ENCODE results near the gene ELN. TPM values are rescaled to one million over a fixed set of nuclear protein-coding genes. Genes with fewer than 3 reads are reported as not detected.

The ELN gene
- total RNA-seq, 1 experiment from 2014 or later, result 0.37 TPM

- H3K27ac ChIP-seq (ENCODE audit: insufficient read length, low read depth, low read length), result no peak overlapping the region
- no peak overlapping the region for H2AK5ac ChIP-seq (ENCODE audit: insufficient read length, low read length)
- no peaks in the 10 kb centered on the region for H3K4me1 ChIP-seq (ENCODE audit: insufficient read depth, low read length)
- Mint-ChIP-seq H3K4me3 (no peak overlapping the region), H3K27ac (peak overlapping the region in 2 of 3 experiments; percentile 9 to 90; a peak in 4 of 7 replicates), H3K9me3 (no peaks in the 10 kb centered on the region), H3K27me3 (ENCODE audit: low read depth) (no peaks in the 10 kb centered on the region; the same call in 1 of the 2 replicates), H3K36me3 (ENCODE audit: insufficient read depth in 1 of 3, low read depth in 3 of 3) (no peaks in the 10 kb centered on the region), H3K4me1 (peaks cover 6 to 21% of the 10 kb centered on the region in 2 experiments)
- H3T11ph ChIP-seq (ENCODE audit: low read length), result no peak overlapping the region
- no peaks in the 10 kb centered on the region for H3K9me3 ChIP-seq (ENCODE audit: control insufficient read depth, low read depth, low read length)
- peaks cover 2% of the 10 kb centered on the region for H3K23me2 ChIP-seq (ENCODE audit: insufficient read length, low read depth, low read length, poor library complexity, severe bottlenecking)
- H4K91ac ChIP-seq (ENCODE audit: insufficient read length, low read depth, low read length), result no peak overlapping the region
- no peak overlapping the region for H2BK5ac ChIP-seq (ENCODE audit: insufficient read length, low read length)
- H4K5ac ChIP-seq (ENCODE audit: insufficient read length, low read depth, low read length), result no peak overlapping the region
- H3K9ac ChIP-seq (ENCODE audit: extremely low read depth, insufficient read length, low read length), result no peak overlapping the region
- H3K27me3 ChIP-seq (ENCODE audit: insufficient read depth, low read length), result no peaks in the 10 kb centered on the region
- no peak overlapping the region for H2BK12ac ChIP-seq (ENCODE audit: insufficient read length, low read depth, low read length)
- H3K18ac ChIP-seq (ENCODE audit: insufficient read length, low read depth, low read length), result peak overlapping the region; percentile 31
- H2BK20ac ChIP-seq (ENCODE audit: low read depth, low read length, poor library complexity, severe bottlenecking), result no peak overlapping the region
- H3K79me2 ChIP-seq (ENCODE audit: insufficient read depth, low read length), result no peaks in the 10 kb centered on the region
- no peak overlapping the region for H4K8ac ChIP-seq (replicated peaks; ENCODE audit: insufficient read length, low read depth, low read length)
- H4K20me1 ChIP-seq (ENCODE audit: control insufficient read depth, insufficient read depth, insufficient read length), result no peaks in the 10 kb centered on the region
- no peak overlapping the region for H3K14ac ChIP-seq (ENCODE audit: insufficient read depth, low read length)
- no peak for DNase-seq
- no peak overlapping the region for H2AFZ ChIP-seq (ENCODE audit: low read length)
- no peak overlapping the region for H3K4me2 ChIP-seq (ENCODE audit: insufficient read depth, insufficient read length, low read length)
- no peak overlapping the region for H3K23ac ChIP-seq (ENCODE audit: insufficient read length, low read depth, low read length)
- H2BK15ac ChIP-seq (ENCODE audit: low read depth, low read length), result no peak overlapping the region
- no peak overlapping the region for H3K56ac ChIP-seq (ENCODE audit: insufficient read length, low read depth, low read length)
- no peaks in the 10 kb centered on the region for H3K79me1 ChIP-seq (ENCODE audit: insufficient read depth, low read depth, low read length, poor library complexity, severe bottlenecking)
- no peak for TF ChIP-seq CTCF (conservative IDR thresholded peaks at IDR 0.05)
- no CpG with 5 or more reads among the region's 2 CpGs for WGBS (ENCODE audit: extremely low coverage, insufficient read length, low lambda C conversion rate)
- no peak overlapping the region for H2BK120ac ChIP-seq (ENCODE audit: low read depth, low read length, poor library complexity, severe bottlenecking)
- H3K4ac ChIP-seq (ENCODE audit: low read depth, low read length), result no peak overlapping the region
Observed at GRCh38 chr7:74078461-74078860, 50.5 kb downstream of the ELN start.
